H9 (cell line): Measurements from ENCODE around the gene GALNT17. TPM values are rescaled to one million over a fixed set of nuclear protein-coding genes. Genes with fewer than 3 reads are reported as not detected.

Source experiments
- DNase-seq: peaks from one replicate; pipeline ENCODE4 v3.0.0-alpha.2; 2017
- H2AFZ ChIP-seq: one replicate; pipeline ENCODE4 v1.6.1; 2013; ENCODE audit warnings: mild to moderate bottlenecking, low read length, control low read depth, moderate library complexity
- H2AK5ac ChIP-seq: 2 replicates; pipeline ENCODE4 v1.6.1; 2013; ENCODE audit warnings: low read length, control low read depth, mixed read lengths; ENCODE audit not compliant: insufficient read length
- H2BK120ac ChIP-seq: one replicate; pipeline ENCODE4 v1.6.1; 2013; ENCODE audit warnings: low read depth, mild to moderate bottlenecking, low read length, control low read depth, inconsistent platforms; ENCODE audit not compliant: poor library complexity, severe bottlenecking
- H2BK12ac ChIP-seq: 2 replicates; pipeline ENCODE4 v1.6.1; 2013; ENCODE audit warnings: low read length, control low read depth, mixed read lengths, low read depth; ENCODE audit not compliant: insufficient read length
- H2BK15ac ChIP-seq: 2 replicates; pipeline ENCODE4 v1.6.1; 2013; ENCODE audit warnings: low read depth, low read length, control low read depth
- H2BK20ac ChIP-seq: one replicate; pipeline ENCODE4 v1.6.1; 2013; ENCODE audit warnings: low read depth, mild to moderate bottlenecking, low read length, control low read depth, inconsistent platforms; ENCODE audit not compliant: poor library complexity, severe bottlenecking
- H2BK5ac ChIP-seq: 2 replicates; pipeline ENCODE4 v1.6.1; 2013; ENCODE audit warnings: low read length, control low read depth, mixed read lengths; ENCODE audit not compliant: insufficient read length
- H3K14ac ChIP-seq: 2 replicates; pipeline ENCODE4 v1.6.1; 2013; ENCODE audit warnings: low read length, control low read depth; ENCODE audit not compliant: insufficient read depth
- H3K18ac ChIP-seq: 2 replicates; pipeline ENCODE4 v1.6.1; 2013; ENCODE audit warnings: low read depth, mild to moderate bottlenecking, mixed read lengths, low read length, control low read depth; ENCODE audit not compliant: insufficient read length
- H3K23ac ChIP-seq: 2 replicates; pipeline ENCODE4 v1.6.1; 2013; ENCODE audit warnings: low read length, control low read depth, mixed read lengths, low read depth; ENCODE audit not compliant: insufficient read length
- H3K23me2 ChIP-seq: 2 replicates; pipeline ENCODE4 v1.6.1; 2013; ENCODE audit warnings: low read depth, mild to moderate bottlenecking, mixed read lengths, low read length, control low read depth; ENCODE audit not compliant: insufficient read length, poor library complexity, severe bottlenecking
- H3K27ac ChIP-seq: 2 replicates; pipeline ENCODE4 v1.5.1; 2013; ENCODE audit warnings: low read length, control low read depth, mixed read lengths, low read depth; ENCODE audit not compliant: insufficient read length
- H3K27me3 ChIP-seq: 2 replicates; pipeline ENCODE4 v1.6.1; 2013; ENCODE audit warnings: low read length, control low read depth, inconsistent platforms; ENCODE audit not compliant: insufficient read depth
- H3K4ac ChIP-seq: 2 replicates; pipeline ENCODE4 v1.6.1; 2013; ENCODE audit warnings: low read depth, mild to moderate bottlenecking, control low read depth, inconsistent platforms, low read length, moderate library complexity
- H3K4me1 ChIP-seq: 2 replicates; pipeline ENCODE4 v1.6.1; 2013; ENCODE audit warnings: low read length, control low read depth, inconsistent platforms; ENCODE audit not compliant: insufficient read depth
- H3K4me2 ChIP-seq: 2 replicates; pipeline ENCODE4 v1.6.1; 2013; ENCODE audit warnings: low read length, control low read depth, mixed read lengths; ENCODE audit not compliant: insufficient read length, insufficient read depth
- H3K56ac ChIP-seq: 2 replicates; pipeline ENCODE4 v1.6.1; 2013; ENCODE audit warnings: low read depth, mild to moderate bottlenecking, mixed read lengths, low read length, control low read depth; ENCODE audit not compliant: insufficient read length
- H3K79me1 ChIP-seq: 2 replicates; pipeline ENCODE4 v1.6.1; 2013; ENCODE audit warnings: low read depth, mild to moderate bottlenecking, moderate library complexity, low read length, control low read depth, inconsistent platforms; ENCODE audit not compliant: insufficient read depth, poor library complexity, severe bottlenecking
- H3K79me2 ChIP-seq: 2 replicates; pipeline ENCODE4 v1.6.1; 2013; ENCODE audit warnings: low read length, control low read depth, inconsistent platforms; ENCODE audit not compliant: insufficient read depth
- H3K9ac ChIP-seq: 2 replicates; pipeline ENCODE4 v1.6.1; 2013; ENCODE audit warnings: low read length, control low read depth, mixed read lengths; ENCODE audit not compliant: insufficient read length; ENCODE audit errors: extremely low read depth
- H3K9me3 ChIP-seq: one replicate; pipeline ENCODE4 v1.6.1; 2013; ENCODE audit warnings: low read depth, low read length, inconsistent platforms; ENCODE audit not compliant: control insufficient read depth
- H3T11ph ChIP-seq: one replicate; pipeline ENCODE4 v1.6.1; 2013; ENCODE audit warnings: mild to moderate bottlenecking, low read length, control low read depth, inconsistent platforms
- H4K20me1 ChIP-seq: one replicate; pipeline ENCODE4 v1.6.1; 2013; ENCODE audit not compliant: control insufficient read depth, insufficient read length, insufficient read depth
- H4K5ac ChIP-seq: 2 replicates; pipeline ENCODE4 v1.6.1; 2013; ENCODE audit warnings: low read depth, mild to moderate bottlenecking, mixed read lengths, low read length, control low read depth; ENCODE audit not compliant: insufficient read length
- H4K8ac ChIP-seq: replicated peaks from 2 replicates; pipeline ENCODE4 v1.6.1; 2013; ENCODE audit warnings: low read length, control low read depth, mixed read lengths, low read depth; ENCODE audit not compliant: insufficient read length
- H4K91ac ChIP-seq: 2 replicates; pipeline ENCODE4 v1.6.1; 2013; ENCODE audit warnings: low read depth, mild to moderate bottlenecking, moderate library complexity, mixed read lengths, low read length, control low read depth; ENCODE audit not compliant: insufficient read length
- H3K27ac Mint-ChIP-seq, 3 experiments: 2 replicates in 2 of 3; 3 replicates in 1 of 3; pipeline ENCODE4 v1.8.0; 2020 to 2021; ENCODE audit warnings: mixed read lengths in 3 of 3, mild to moderate bottlenecking in 1 of 3, moderate library complexity in 1 of 3
- H3K27me3 Mint-ChIP-seq: 2 replicates; pipeline ENCODE4 v1.8.0; 2021; ENCODE audit warnings: low read depth, mild to moderate bottlenecking, moderate library complexity, mixed read lengths
- H3K36me3 Mint-ChIP-seq, 3 experiments: 2 replicates in 2 of 3; 3 replicates in 1 of 3; pipeline ENCODE4 v1.8.0; 2020 to 2021; ENCODE audit warnings: low read depth in 3 of 3, mixed read lengths in 3 of 3; ENCODE audit not compliant: insufficient read depth in 1 of 3
- H3K4me1 Mint-ChIP-seq, 2 experiments: 2 replicates each; pipeline ENCODE4 v1.8.0; 2020; ENCODE audit warnings: mixed read lengths in 2 of 2
- H3K4me3 Mint-ChIP-seq, 2 experiments: 2 replicates in 1 of 2; 3 replicates in 1 of 2; pipeline ENCODE4 v1.8.0; 2020 to 2021; ENCODE audit warnings: mild to moderate bottlenecking in 2 of 2, mixed read lengths in 2 of 2, moderate library complexity in 1 of 2
- H3K9me3 Mint-ChIP-seq, 2 experiments: 2 replicates in 1 of 2; 3 replicates in 1 of 2; pipeline ENCODE4 v1.8.0; 2020; ENCODE audit warnings: mild to moderate bottlenecking in 2 of 2, mixed read lengths in 2 of 2, moderate library complexity in 1 of 2
- WGBS: extraction: QIAGEN DNeasy Blood & Tissue Kit; methylation state at CpG from one replicate; pipeline ENCODE4 v1.1.7; 2013; ENCODE audit warnings: missing lambda C conversion rate, low lambda C conversion rate, mixed read lengths; ENCODE audit not compliant: insufficient read length; ENCODE audit errors: extremely low coverage; 5-methylcytosine and 5-hydroxymethylcytosine counted together
- total RNA-seq: library from RNA; stranded (reverse); gene quantifications from 2 replicates; pipeline ENCODE4 v1.2.1, GENCODE V29; 2021
- TF ChIP-seq, protein P1 (sequence below): fragments of 200-600 bp; sonication (generic); conservative IDR thresholded peaks from 3 replicates; pipeline ENCODE4 v1.8.0; 2021; ENCODE audit warnings: antibody characterized with exemption, mild to moderate bottlenecking

The GALNT17 gene
- total RNA-seq, 1 experiment from 2014 or later: 43.2 TPM

- peaks cover 74 to 81% (median 79%) of the 10 kb centered on the region in 3 experiments for H3K36me3 Mint-ChIP-seq
- no peaks in the 10 kb centered on the region for H3K79me2 ChIP-seq
- no peak overlapping the region for H3K4me2 ChIP-seq
- no peak overlapping the region for H4K91ac ChIP-seq
- no peak overlapping the region for H4K5ac ChIP-seq
- no peak overlapping the region for H2BK20ac ChIP-seq
- DNase-seq: no peak
- H3K4ac ChIP-seq: no peak overlapping the region
- H3T11ph ChIP-seq: no peak overlapping the region
- H3K27ac ChIP-seq: no peak overlapping the region
- no peaks in the 10 kb centered on the region for H3K23me2 ChIP-seq
- H3K18ac ChIP-seq: no peak overlapping the region
- H3K23ac ChIP-seq: no peak overlapping the region
- no peak overlapping the region for H2BK15ac ChIP-seq
- H3K4me1 Mint-ChIP-seq: peaks cover 0 to 2% of the 10 kb centered on the region in 2 experiments; a peak in 1 of 4 replicates
- no peak overlapping the region for H2BK5ac ChIP-seq
- TF ChIP-seq, protein P1, sequence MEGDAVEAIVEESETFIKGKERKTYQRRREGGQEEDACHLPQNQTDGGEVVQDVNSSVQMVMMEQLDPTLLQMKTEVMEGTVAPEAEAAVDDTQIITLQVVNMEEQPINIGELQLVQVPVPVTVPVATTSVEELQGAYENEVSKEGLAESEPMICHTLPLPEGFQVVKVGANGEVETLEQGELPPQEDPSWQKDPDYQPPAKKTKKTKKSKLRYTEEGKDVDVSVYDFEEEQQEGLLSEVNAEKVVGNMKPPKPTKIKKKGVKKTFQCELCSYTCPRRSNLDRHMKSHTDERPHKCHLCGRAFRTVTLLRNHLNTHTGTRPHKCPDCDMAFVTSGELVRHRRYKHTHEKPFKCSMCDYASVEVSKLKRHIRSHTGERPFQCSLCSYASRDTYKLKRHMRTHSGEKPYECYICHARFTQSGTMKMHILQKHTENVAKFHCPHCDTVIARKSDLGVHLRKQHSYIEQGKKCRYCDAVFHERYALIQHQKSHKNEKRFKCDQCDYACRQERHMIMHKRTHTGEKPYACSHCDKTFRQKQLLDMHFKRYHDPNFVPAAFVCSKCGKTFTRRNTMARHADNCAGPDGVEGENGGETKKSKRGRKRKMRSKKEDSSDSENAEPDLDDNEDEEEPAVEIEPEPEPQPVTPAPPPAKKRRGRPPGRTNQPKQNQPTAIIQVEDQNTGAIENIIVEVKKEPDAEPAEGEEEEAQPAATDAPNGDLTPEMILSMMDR: no peak
- H3K4me1 ChIP-seq: no peaks in the 10 kb centered on the region
- no peaks in the 10 kb centered on the region for H3K27me3 Mint-ChIP-seq
- no peaks in the 10 kb centered on the region for H3K79me1 ChIP-seq
- no peak overlapping the region for H2BK120ac ChIP-seq
- H3K56ac ChIP-seq: no peak overlapping the region
- H4K20me1 ChIP-seq: no peaks in the 10 kb centered on the region
- H2AFZ ChIP-seq: no peak overlapping the region
- WGBS: no CpG with 5 or more reads among the region's 2 CpGs
- no peak overlapping the region for H2AK5ac ChIP-seq
- no peaks in the 10 kb centered on the region for H3K27me3 ChIP-seq
- H3K9me3 Mint-ChIP-seq: peaks cover 32 to 53% of the 10 kb centered on the region in 2 experiments
- H2BK12ac ChIP-seq: no peak overlapping the region
- H3K9me3 ChIP-seq: peaks cover 9% of the 10 kb centered on the region
- peak overlapping the region in 1 of 3 experiments; percentile 71; a peak in 2 of 7 replicates for H3K27ac Mint-ChIP-seq
- H3K14ac ChIP-seq: no peak overlapping the region
- H3K4me3 Mint-ChIP-seq: no peak overlapping the region
- no peak overlapping the region for H4K8ac ChIP-seq
- no peak overlapping the region for H3K9ac ChIP-seq
Observed at GRCh38 chr7:71518880-71519279, 386.9 kb downstream of the GALNT17 start.
